Erythroblast (primary cell): ENCODE measurements around the gene TTLL3.
"Not testable (repeated sequence)": the region's sequence is repeated elsewhere in the genome, so short reads cannot be mapped to it uniquely, and the experiment has no call there.

Experiments used
- DNase-seq, 2 experiments: peaks; one replicate each; lab custom pipeline; 2025; lab: John Stamatoyannopoulos, UW
- GATA1 ChIP-seq: IDR thresholded peaks from 2 replicates; pipeline ENCODE4 v1.6.1; 2011; ENCODE audit warnings: low read depth, mild to moderate bottlenecking, control low read depth, low read length, moderate library complexity
- POLR2A ChIP-seq: IDR thresholded peaks from 2 replicates; pipeline ENCODE4 v1.6.1; 2011; ENCODE audit warnings: mild to moderate bottlenecking, low read length

Gene TTLL3

GRCh38 chr3:9826815-9827573 lies 16.9 kb downstream of the TTLL3 start:
- no peak for TF ChIP-seq GATA1
- TF ChIP-seq POLR2A = no peak
- DNase-seq = peak; percentile 62 to 67

DNA sequence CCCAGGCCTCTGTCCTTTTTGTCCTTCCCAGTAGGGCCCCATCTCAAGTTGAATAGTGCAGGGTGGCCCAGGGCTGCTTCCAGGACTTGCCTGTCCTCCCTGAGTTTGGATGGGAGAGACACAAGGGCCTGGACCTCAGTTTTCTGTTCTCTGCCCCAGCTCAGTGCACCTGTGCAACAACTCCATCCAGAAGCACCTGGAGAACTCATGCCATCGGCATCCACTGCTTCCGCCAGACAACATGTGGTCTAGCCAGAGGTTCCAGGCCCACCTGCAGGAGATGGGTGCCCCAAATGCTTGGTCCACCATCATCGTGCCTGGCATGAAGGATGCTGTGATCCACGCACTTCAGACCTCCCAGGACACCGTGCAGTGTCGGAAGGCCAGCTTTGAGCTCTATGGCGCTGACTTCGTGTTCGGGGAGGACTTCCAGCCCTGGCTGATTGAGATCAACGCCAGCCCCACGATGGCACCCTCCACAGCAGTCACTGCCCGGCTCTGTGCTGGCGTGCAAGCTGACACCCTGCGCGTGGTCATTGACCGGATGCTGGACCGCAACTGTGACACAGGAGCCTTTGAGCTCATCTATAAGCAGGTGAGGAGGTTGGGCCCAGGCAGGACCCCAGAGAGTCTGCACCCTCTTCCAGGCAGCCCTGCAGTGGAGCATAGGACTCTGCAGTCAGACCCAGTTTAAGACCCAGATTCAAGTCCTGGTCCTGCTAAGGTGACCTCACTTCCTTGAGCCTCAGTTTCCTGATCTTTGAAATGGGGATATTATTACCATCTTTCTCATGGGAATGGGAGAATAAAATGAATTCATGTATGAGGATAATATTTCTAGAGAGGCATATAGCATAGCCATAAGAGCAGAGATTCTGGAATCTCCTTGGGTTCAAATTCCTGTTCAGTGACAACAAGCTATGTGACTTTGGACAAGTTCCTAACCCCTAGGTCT lies 19.0 kb downstream of the TTLL3 start:
- TF ChIP-seq GATA1 = no peak
- no peak for TF ChIP-seq POLR2A
- DNase-seq = no peak

DNA sequence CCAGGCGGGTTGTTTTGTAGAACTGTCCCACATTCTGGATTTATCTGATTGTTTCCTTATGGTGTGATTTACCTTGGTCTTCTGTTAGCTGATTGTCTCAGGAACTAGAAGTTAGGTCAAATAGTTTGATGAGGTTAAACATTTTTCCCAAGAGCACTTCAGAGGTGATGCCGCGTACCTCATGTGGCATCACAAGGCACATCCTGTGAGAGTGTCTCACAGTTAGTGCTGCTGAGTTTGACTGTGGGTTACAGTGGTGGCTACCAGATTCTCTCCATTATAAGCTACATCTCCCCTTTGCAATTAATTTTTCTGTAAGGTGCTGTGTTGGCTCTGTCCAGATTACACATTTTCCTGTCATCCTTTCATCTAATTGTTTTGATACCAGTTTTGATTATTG lies 21.2 kb downstream of the TTLL3 start:
- no peak for TF ChIP-seq POLR2A
- no peak for TF ChIP-seq GATA1
- no peak for DNase-seq

- no peak for TF ChIP-seq POLR2A
- TF ChIP-seq GATA1 = no peak
- DNase-seq = no peak
Observed at GRCh38 chr3:9833078-9833477, 23.0 kb downstream of the TTLL3 start.

DNA sequence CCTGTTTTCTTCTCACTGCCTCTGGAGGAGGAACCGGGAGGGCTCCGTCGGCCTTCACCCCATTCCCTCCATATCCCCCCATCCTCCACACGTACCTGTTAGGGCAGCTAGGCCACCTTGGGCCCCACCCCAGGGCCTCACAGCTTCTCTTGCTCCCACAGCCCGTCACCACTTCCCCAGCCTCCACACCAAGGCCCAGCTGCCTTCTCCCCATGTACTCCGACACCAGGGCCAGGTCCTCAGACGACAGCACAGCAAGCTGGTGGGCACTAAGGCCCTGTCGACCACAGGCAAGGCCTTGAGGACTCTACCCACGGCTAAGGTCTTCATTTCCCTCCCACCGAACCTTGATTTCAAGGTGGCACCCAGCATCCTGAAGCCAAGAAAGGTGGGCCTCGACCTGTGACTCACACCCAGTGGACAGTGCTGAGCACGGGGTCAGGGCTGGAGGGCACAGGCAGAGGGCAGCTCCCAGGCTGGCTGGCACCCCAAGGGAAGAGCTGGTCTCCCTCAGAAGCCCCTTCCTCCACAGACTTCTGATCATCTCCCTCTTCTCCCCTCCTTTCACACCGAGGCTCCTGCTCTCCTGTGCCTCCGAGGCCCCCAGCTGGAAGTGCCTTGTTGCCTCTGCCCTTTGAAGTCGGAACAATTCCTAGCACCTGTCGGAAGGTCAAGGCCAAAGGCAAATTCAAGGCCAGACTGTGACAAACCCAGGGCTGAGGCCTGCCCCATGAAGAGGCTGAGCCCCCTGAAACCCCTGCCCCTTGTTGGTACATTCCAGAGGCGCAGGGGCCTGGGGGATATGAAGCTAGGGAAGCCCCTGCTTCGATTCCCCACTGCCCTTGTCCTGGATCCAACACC lies 24.7 kb downstream of the TTLL3 start:
- no peak for TF ChIP-seq POLR2A
- TF ChIP-seq GATA1 = no peak
- no peak for DNase-seq

GRCh38 chr3:9837701-9838582 lies 27.9 kb downstream of the TTLL3 start:
- no peak for DNase-seq
- TF ChIP-seq POLR2A = no peak
- no peak for TF ChIP-seq GATA1

DNA sequence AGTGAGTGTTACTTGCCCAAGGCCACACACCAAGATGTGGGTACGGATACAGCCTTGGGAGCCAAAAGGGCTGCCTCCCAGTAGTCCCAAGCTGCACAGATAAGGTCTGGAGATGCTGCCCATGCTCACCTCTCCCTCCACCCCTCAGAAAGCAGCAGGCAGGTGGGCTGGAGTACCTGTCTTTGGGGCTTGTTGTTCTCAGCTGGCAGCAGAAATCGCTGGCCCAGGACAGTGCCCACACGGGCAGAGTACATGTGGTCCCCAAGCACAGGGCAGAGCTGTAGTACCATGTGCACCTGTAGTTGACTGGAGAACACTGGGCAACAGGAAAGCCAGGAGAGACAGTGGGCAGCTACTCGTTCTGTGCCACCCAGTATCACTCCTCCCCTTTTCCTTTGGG lies 28.8 kb downstream of the TTLL3 start:
- TF ChIP-seq GATA1 (no peak), POLR2A (no peak)
- DNase-seq = no peak

GRCh38 chr3:9841015-9841414 lies 31.0 kb downstream of the TTLL3 start:
- TF ChIP-seq GATA1 = no peak
- no peak for TF ChIP-seq POLR2A

GRCh38 chr3:9843715-9844438 lies 33.8 kb downstream of the TTLL3 start, which contains the start of gene RPUSD3:
Gene RPUSD3 (minus strand): TSS chr3:9844008. CDS start chr3:9843990, 18 bp downstream.
- TF ChIP-seq GATA1 = no peak
- TF ChIP-seq POLR2A = peak; percentile 83
- peak; percentile 96 to 98 for DNase-seq

More at GRCh38 chr3:9841015-9841414, 31.0 kb downstream of the TTLL3 start:
- DNase-seq = no peak

DNA sequence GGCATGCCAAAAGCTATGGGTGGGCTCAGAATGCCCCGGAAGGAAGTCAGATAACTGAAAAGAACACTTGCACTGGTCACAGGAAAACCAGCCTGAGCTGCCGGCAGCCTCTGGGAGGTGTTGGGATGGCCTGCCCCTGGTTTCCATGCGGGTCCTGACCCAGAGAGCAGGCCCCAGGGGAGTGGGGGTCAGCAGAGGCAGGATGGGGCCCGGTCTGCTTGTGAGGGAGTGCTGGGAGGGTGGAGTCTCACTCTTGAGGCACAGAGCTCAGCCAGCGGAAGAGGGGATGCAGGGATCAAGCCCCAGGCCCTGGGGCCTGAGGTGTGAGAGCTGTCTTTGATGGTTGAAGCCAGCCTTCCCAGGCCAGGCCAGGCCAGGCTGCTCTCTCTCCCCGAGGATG lies 36.2 kb downstream of the TTLL3 start:
- TF ChIP-seq POLR2A (no peak), GATA1 (no peak)
- no peak for DNase-seq

GRCh38 chr3:9846931-9847488 lies 36.9 kb downstream of the TTLL3 start:
- TF ChIP-seq POLR2A (no peak), GATA1 (no peak)
- DNase-seq = no peak

DNA sequence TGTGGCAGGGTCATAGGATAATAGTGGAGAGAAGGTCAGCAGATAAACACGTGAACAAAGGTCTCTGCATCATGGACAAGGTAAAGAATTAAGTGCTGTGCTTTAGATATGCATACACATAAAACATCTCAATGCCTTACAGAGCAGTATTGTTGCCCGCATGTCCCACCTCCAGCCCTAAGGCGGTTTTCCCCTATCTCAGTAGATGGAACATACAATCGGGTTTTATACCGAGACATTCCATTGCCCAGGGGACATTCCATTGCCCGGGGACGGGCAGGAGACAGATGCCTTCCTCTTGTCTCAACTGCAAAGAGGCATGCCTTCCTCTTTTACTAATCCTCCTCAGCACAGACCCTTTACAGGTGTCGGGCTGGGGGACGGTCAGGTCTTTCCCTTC lies 37.8 kb downstream of the TTLL3 start:
- DNase-seq = not testable (repeated sequence)

DNA sequence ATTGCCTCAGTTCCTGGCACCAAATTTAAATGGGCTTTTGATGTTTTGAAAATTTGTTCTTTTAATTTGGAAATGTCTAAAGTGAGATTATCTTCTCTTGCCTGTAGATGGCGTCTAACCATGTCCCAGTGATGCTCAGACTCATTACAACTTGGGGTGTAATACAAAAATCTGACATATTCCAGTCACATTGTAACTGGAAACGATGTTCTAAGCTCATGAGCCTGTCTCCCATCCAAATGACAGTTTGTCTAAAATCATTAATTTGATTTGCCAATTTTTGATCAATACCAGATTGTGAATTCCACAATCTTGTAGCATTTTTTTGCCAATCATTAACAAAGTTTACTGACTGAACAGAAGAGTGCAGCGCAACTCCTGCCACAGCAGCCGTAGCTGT lies 38.8 kb downstream of the TTLL3 start:
- DNase-seq = peak; percentile 36 to 49

DNA sequence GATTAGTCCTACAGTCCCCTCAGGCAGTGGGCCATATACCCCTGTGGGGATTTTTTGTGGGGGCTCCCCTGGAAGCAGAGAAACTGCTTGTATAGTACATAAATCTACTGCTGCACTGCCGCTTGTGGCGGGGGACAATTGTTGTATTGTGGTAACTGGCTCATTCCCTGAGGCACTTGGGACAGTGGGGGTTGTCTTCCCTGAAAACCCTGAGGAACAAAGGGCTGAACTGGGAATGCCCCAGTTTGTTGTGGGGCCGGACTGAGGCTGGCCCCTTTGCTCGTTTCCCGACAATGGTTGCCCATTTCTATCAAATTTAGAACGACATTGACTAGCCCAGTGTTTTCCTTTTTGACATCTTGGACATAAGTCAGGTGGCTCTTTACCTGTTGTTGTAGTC lies 41.3 kb downstream of the TTLL3 start:
- not testable (repeated sequence) for DNase-seq

DNA sequence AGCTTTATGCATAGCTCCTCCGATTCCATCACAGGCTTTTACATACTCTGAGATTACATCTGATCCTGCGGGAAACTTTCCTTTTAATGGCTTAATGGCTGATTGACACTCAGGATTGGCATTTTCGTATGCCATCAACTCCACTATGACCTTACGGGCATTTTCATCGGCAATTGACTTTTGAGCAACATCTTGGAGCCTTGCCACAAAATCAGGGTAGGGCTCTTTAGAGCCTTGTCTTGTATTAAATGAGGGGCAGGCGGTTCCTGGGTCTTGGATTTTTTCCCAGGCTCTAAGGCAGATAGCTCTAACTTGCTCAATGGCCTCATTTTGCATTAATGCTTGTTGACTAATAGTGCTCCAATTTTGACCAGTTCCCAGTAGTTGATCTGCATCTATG lies 41.9 kb downstream of the TTLL3 start:
- not testable (repeated sequence) for DNase-seq
